Common myeloid progenitor, CD34-positive (primary cell): ENCODE data around the gene KDSR.

Experiments
- CTCF ChIA-PET: fragments of 350-600 bp; sonication (Branson Sonifier 250); formaldehyde crosslinking; loops from one replicate; lab custom pipeline; 2021; ENCODE audit warnings: antibody characterized with exemption; lab: Charles Lee
- POLR2A ChIA-PET: fragments of 350-600 bp; sonication (Branson Sonifier 250); formaldehyde crosslinking; loops from one replicate; lab custom pipeline; 2021; ENCODE audit warnings: antibody characterized with exemption; lab: Charles Lee
- DNase-seq, 3 donors: peaks; one replicate each; pipeline versions ENCODE4 v3.0.0 to v3.0.0-alpha.2; 2013
- H3K27ac ChIP-seq, 2 experiments: 1 replicate in 1 of 2; 2 replicates in 1 of 2; pipeline ENCODE4 v1.7.0; 2013; ENCODE audit warnings: inconsistent platforms in 2 of 2, low read length in 2 of 2, mild to moderate bottlenecking in 2 of 2, low read depth in 1 of 2, moderate library complexity in 1 of 2; ENCODE audit not compliant: severe bottlenecking in 2 of 2, insufficient read depth in 1 of 2, poor library complexity in 1 of 2
- H3K27me3 ChIP-seq, 5 experiments: replicated peaks in 2 of 5; 1 replicate in 3 of 5; 2 replicates in 2 of 5; pipeline versions ENCODE4 v1.6.1 to v1.7.0; 2013; ENCODE audit warnings: low read length in 4 of 5, mild to moderate bottlenecking in 2 of 5, moderate library complexity in 2 of 5, inconsistent platforms in 1 of 5; ENCODE audit not compliant: insufficient read depth in 5 of 5, control insufficient read depth in 4 of 5
- H3K36me3 ChIP-seq, 4 experiments: 1 replicate in 2 of 4; 2 replicates in 2 of 4; pipeline versions ENCODE4 v1.6.1 to v1.7.0; 2013; ENCODE audit warnings: low read length in 3 of 4, control low read depth in 1 of 4, mild to moderate bottlenecking in 1 of 4; ENCODE audit not compliant: control insufficient read depth in 4 of 4, insufficient read depth in 4 of 4
- H3K4me1 ChIP-seq, 4 experiments: 1 replicate in 3 of 4; 2 replicates in 1 of 4; pipeline versions ENCODE4 v1.6.1 to v1.7.1; 2013; ENCODE audit warnings: low read length in 3 of 4, mild to moderate bottlenecking in 3 of 4, control low read depth in 1 of 4, inconsistent platforms in 1 of 4, moderate library complexity in 1 of 4; ENCODE audit not compliant: control insufficient read depth in 4 of 4, insufficient read depth in 4 of 4; ENCODE audit errors: control extremely low read depth in 1 of 4
- H3K4me3 ChIP-seq, 7 experiments: 1 replicate in 4 of 7; 2 replicates in 3 of 7; pipeline versions ENCODE4 v1.5.1 to v1.7.0; 2013; ENCODE audit warnings: mild to moderate bottlenecking in 7 of 7, low read length in 6 of 7, moderate library complexity in 6 of 7, inconsistent platforms in 2 of 7, low read depth in 2 of 7, control low read depth in 1 of 7; ENCODE audit not compliant: insufficient read depth in 4 of 7, control insufficient read depth in 1 of 7; ENCODE audit errors: extremely low read depth in 1 of 7
- H3K9me3 ChIP-seq, 5 experiments: 1 replicate in 4 of 5; 2 replicates in 1 of 5; pipeline versions ENCODE4 v1.6.1 to v1.7.1; 2013; ENCODE audit warnings: low read length in 4 of 5, mild to moderate bottlenecking in 2 of 5, inconsistent platforms in 1 of 5, low read depth in 1 of 5, moderate library complexity in 1 of 5; ENCODE audit not compliant: control insufficient read depth in 4 of 5, insufficient read depth in 2 of 5; ENCODE audit errors: control extremely low read depth in 1 of 5
- WGBS: methylation state at CpG from one replicate; pipeline ENCODE4 v1.1.5; 2013; ENCODE audit not compliant: insufficient coverage; 5-methylcytosine and 5-hydroxymethylcytosine counted together

Gene KDSR

DNA sequence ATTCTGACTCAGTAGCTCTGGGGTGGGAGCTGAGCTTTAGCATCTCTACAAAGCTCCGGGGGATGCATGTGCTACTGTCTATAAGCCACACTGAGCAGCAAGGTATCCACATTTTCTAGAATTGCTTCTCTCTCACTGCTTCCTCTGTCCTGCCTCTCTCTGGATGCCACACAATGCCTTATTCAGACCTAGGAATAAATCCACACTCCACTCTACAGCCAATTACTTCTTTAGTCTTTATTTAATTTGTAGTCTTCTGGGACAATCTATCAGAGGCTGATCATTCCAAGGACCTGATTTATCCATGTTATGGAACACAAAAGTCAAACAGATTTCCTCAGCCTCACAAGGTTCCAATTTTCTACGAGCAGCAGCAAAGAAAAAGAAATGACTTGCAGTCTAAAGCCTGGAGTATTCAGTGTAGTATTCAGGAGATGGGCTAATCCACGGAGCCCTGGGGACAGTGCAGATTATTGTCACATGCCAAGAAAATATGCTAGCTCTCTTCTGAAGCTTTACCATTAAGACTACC lies 51.8 kb downstream of the KDSR start:
- H3K27ac ChIP-seq, result no peak overlapping the region
- 77% methylated on average over 2 of the region's 3 CpGs for WGBS
- no peaks in the 10 kb centered on the region for H3K27me3 ChIP-seq
- peak overlapping the region in 1 of 7 experiments; percentile 20 for H3K4me3 ChIP-seq
- ChIA-PET CTCF (interaction anchor here (0.9 to 1.9 kb wide), 4 partner anchors 9 to 161 kb away, joined by 3 to 5 read pairs (median 4); no protein-coding TSS in a partner anchor), POLR2A (no interaction called here)
- peaks cover 25 to 60% (median 36%) of the 10 kb centered on the region in 4 experiments for H3K4me1 ChIP-seq
- no peak for DNase-seq
- H3K36me3 ChIP-seq, result no peaks in the 10 kb centered on the region
- H3K9me3 ChIP-seq, result no peaks in the 10 kb centered on the region

DNA sequence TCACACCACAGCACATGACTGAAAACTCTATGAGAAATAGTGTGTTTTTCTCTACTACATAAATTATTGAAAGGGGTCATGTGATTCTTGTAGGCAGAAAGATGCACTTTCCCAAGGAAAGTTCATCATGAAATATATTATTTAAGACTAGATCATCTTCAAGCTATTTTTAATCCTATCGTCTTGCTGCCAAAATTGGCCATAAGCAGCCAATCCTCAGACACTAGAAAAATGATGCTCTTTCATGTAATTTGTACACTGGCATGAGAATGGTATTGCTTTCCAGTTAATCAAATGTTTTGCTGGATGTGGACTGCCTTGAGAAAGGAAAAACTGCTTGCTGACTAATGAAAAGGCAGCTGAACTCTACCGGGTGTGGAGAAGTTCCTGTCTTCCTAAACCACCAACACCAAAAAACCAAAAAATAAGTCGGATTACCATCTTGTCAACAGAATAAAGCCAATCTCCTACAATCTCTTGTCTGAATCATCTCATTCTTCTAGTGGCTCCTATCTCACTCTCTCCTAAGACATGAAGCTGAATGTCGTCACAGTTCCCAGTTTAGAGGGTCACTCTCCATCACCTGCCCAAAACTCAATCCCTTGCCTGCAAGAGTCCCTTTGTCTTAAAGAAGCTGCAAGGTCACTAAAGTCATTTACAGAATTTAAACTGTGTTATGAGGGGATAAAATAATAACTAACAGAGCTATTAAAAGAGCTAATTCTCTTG lies 52.8 kb downstream of the KDSR start:
- H3K36me3 ChIP-seq, result peaks cover 0 to 4% (median 0%) of the 10 kb centered on the region in 4 experiments
- ChIA-PET POLR2A (no interaction called here), CTCF (interaction anchor here (0.8 to 1.9 kb wide), 7 partner anchors 8 to 298 kb away, joined by 3 to 5 read pairs (median 4); no protein-coding TSS in a partner anchor)
- H3K27me3 ChIP-seq, result no peaks in the 10 kb centered on the region
- WGBS, result 14% methylated on average over 2 of the region's 4 CpGs
- H3K4me3 ChIP-seq, result peak overlapping the region in 1 of 7 experiments; percentile 8
- H3K9me3 ChIP-seq, result no peaks in the 10 kb centered on the region
- DNase-seq, result peak in 1 of 3 donors; percentile 13
- no peak overlapping the region for H3K27ac ChIP-seq
- H3K4me1 ChIP-seq, result peaks cover 25 to 58% (median 35%) of the 10 kb centered on the region in 4 experiments

DNA sequence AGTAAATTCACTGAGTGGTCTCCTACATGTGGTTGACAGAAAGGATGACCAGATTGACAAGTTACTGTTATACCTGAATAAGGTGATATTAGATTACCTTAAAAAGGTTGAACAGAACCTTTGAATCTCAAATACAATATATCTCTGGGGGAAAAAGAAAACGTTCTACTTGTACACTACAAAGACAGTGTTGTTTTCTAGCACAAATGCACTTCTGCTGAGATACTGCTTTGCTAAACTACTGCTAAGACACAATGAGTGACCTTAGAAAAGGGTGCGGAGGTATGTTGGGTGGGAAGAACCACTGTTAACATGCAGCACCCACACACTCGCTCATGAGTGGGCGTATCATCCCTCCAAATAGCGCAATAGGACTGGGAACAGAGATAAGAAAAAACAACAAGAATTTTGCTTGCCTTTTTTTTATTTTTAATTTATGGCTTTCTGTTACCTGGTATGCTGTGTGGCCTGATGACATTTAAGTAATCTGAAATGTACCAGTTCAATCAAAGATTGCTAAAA lies 53.5 kb downstream of the KDSR start:
- H3K27me3 ChIP-seq, result no peaks in the 10 kb centered on the region
- H3K36me3 ChIP-seq, result peaks cover 0 to 8% (median 0%) of the 10 kb centered on the region in 4 experiments
- H3K27ac ChIP-seq, result no peak overlapping the region
- 96% methylated on average over 4 of the region's 5 CpGs for WGBS
- POLR2A ChIA-PET, result no interaction called here
- CTCF ChIA-PET, result interaction anchor here (1.5 to 1.9 kb wide), 2 partner anchors 159 to 297 kb away, joined by 4 read pairs; no protein-coding TSS in a partner anchor
- H3K4me1 ChIP-seq, result peaks cover 19 to 53% (median 33%) of the 10 kb centered on the region in 4 experiments
- H3K9me3 ChIP-seq, result no peaks in the 10 kb centered on the region
- no peak for DNase-seq
- no peak overlapping the region for H3K4me3 ChIP-seq

DNA sequence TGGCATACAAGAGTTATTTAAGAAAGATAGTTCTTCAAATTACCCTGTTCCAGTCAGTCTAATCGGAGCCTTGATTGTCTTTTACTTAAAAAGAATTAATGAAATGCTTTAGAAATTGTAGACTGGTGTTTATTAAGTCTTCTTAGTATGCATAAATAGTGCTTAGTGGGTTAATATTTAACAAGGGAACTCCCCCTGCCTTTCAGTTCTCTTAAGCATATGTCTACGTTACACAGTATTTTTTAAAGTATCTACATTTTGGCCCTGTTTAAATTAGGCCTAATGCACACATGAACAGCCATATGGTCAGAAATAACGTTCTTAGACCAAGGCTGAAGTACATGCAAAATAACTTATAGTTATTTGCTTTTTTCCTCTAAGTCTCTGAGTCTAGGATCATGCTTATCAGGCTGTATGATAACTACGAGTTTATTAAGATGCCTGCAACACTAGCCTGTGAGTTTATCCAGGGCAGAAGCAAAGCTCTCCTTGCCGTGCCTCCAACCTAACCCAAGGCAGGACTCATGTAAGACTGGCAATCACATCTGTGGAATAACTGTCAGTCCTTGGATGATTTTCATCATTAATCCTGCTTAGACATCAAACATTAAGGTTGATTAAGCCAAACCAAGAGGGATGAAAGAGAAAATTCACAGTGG lies 54.1 kb downstream of the KDSR start:
- POLR2A ChIA-PET, result no interaction called here
- no peak for DNase-seq
- no peak overlapping the region for H3K4me3 ChIP-seq
- no peaks in the 10 kb centered on the region for H3K27me3 ChIP-seq
- no peak overlapping the region for H3K27ac ChIP-seq
- WGBS, result 89% methylated on average over 1 of the region's 5 CpGs
- peaks cover 19 to 48% (median 28%) of the 10 kb centered on the region in 4 experiments for H3K4me1 ChIP-seq
- H3K9me3 ChIP-seq, result no peaks in the 10 kb centered on the region
- H3K36me3 ChIP-seq, result peaks cover 0 to 9% (median 0%) of the 10 kb centered on the region in 4 experiments
- CTCF ChIA-PET, result interaction anchor here (0.6 to 0.9 kb wide), 2 partner anchors 74 to 102 kb away, joined by 3 read pairs; no protein-coding TSS in a partner anchor

DNA sequence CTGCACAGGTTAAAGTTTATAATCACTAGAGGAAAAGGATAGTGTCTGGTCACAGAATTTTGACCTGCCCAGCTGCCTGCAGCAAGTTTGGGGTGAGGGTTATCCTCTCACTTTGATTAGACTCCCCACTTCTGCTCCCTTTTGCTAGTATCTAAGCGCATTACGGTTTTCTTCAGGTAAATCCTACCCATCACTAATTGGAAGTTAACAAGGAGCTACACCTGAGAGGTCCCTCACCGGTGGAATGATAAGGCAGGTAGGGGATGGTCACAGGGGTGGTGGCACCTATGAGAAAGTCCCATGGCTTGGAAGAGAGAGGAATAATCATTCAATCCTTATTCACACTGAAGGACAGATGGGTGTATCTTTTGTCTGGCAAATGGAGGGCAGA lies 55.0 kb downstream of the KDSR start:
- H3K4me1 ChIP-seq, result peaks cover 14 to 39% (median 25%) of the 10 kb centered on the region in 4 experiments
- POLR2A ChIA-PET, result no interaction called here

DNA sequence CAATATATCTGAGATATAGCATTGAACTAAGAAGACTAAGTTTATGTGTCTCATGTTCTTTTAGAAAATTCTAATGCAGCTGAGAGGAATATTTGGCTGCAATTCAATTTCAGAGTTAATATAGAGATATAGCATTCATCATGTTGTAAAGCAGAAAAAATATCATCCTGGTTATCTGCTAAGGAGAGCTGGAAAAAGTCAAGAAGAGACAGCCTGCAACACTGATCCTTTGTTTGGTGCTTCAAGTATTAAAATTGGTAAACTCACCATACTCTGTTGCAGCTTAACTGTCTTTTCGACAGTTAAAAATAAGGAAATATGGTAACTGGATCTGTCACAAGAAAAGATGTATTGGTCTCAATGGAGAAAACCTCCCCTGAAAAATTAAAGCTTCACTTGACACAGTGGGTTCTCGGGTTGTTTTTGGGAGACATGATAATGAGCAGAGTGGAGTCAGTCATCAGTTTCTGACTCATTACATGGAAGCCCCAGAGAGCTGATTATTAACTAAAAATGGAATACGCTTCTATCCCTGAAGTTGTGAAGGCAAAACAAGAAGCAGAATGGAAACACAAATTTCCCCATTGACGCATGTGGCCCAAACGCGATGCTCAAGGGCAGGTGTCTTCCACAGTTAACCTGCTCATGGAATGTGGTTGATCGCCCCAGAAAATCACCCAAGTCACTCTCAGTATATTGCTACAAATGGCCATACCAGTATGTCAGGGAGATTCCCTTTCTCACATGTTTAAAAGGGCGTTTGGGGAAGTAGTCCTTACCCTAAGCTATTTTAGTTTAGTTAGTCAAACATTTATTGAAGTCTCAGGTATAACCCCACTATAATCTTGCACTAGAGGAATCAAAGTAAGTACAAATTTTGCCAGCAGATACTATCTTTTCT lies 55.6 kb downstream of the KDSR start:
- H3K9me3 ChIP-seq, result no peaks in the 10 kb centered on the region
- peaks cover 9 to 33% (median 20%) of the 10 kb centered on the region in 4 experiments for H3K4me1 ChIP-seq
- ChIA-PET POLR2A (no interaction called here), CTCF (interaction anchor here (0.9 to 1.3 kb wide), 4 partner anchors 19 to 178 kb away, joined by 3 to 4 read pairs (median 3); no protein-coding TSS in a partner anchor)
- H3K27ac ChIP-seq, result no peak overlapping the region
- DNase-seq, result peak in 2 of 3 donors; percentile 37 to 47
- WGBS, result 76% methylated on average over 6 of the region's 8 CpGs
- no peaks in the 10 kb centered on the region for H3K27me3 ChIP-seq
- no peak overlapping the region for H3K4me3 ChIP-seq
- H3K36me3 ChIP-seq, result peaks cover 0 to 11% (median 0%) of the 10 kb centered on the region in 4 experiments

More for the DNA sequence above, 55.0 kb downstream of the KDSR start:
- Histone ChIP-seq H3K4me3 (no peak overlapping the region), H3K27ac (no peak overlapping the region), H3K9me3 (no peaks in the 10 kb centered on the region), H3K27me3 (no peaks in the 10 kb centered on the region), H3K36me3 (peaks cover 0 to 11% (median 0%) of the 10 kb centered on the region in 4 experiments)
- CTCF ChIA-PET, result interaction anchor here (0.9 to 1.3 kb wide), 2 partner anchors 20 to 101 kb away, joined by 3 read pairs; no protein-coding TSS in a partner anchor
- WGBS, result no CpG with 5 or more reads among the region's 3 CpGs
- no peak for DNase-seq
